ENCODE results near the gene TEAD4.

Gene TEAD4

DNA sequence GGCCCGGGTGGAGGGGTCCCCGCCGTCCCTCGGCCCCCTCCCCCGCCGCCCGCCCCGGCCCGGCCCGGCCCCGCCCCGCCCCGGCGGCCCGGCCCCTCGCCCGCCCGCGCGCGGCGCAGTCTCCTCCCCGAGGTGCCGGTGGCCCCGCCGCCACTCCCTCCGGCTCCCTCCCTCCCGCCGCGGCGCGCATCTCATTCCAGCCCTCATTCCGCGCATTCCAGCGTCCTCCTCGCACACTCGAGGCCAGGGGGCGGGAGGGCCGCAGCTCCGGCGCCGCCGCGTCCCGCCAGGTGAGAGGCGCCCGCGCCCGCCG is at the start of gene TEAD4:
TSS of gene TEAD4 (plus strand) at position 206 of the 313 bp plus-strand sequence.
- TF ChIP-seq, protein P1, sequence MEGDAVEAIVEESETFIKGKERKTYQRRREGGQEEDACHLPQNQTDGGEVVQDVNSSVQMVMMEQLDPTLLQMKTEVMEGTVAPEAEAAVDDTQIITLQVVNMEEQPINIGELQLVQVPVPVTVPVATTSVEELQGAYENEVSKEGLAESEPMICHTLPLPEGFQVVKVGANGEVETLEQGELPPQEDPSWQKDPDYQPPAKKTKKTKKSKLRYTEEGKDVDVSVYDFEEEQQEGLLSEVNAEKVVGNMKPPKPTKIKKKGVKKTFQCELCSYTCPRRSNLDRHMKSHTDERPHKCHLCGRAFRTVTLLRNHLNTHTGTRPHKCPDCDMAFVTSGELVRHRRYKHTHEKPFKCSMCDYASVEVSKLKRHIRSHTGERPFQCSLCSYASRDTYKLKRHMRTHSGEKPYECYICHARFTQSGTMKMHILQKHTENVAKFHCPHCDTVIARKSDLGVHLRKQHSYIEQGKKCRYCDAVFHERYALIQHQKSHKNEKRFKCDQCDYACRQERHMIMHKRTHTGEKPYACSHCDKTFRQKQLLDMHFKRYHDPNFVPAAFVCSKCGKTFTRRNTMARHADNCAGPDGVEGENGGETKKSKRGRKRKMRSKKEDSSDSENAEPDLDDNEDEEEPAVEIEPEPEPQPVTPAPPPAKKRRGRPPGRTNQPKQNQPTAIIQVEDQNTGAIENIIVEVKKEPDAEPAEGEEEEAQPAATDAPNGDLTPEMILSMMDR (conservative IDR thresholded peaks at IDR 0.05; ENCODE audit: low read depth, low read length), result no peak
- H3K4me3 ChIP-seq (ENCODE audit: low read depth, low read length), result peak within 1 kb of the TSS; percentile 68
- DNase-seq (ENCODE audit: low read depth), result peak; percentile 72

DNA sequence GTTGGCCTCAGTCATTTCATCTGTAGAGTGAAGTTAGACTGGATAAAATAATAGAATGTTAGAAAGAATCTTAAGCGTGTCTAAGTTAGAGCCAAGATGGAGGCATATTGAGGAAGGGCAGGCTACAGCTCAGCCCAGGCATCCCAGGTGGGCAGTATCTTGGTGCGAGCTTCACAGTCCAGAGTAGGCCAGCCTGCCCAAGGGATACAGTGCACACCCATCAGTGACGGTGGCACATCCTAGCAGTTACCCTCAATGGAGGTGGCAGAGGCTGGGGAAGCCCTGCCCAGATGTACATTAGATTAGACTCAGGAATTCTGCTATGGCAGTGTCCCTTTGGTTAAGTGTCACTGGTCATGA is 47.0 kb upstream of the TEAD4 start:
- no peak overlapping the region for H3K4me3 ChIP-seq (ENCODE audit: low read depth, low read length)
- DNase-seq (ENCODE audit: low read depth), result no peak
- TF ChIP-seq, protein P1 (conservative IDR thresholded peaks at IDR 0.05; ENCODE audit: low read depth, low read length), result no peak

DNA sequence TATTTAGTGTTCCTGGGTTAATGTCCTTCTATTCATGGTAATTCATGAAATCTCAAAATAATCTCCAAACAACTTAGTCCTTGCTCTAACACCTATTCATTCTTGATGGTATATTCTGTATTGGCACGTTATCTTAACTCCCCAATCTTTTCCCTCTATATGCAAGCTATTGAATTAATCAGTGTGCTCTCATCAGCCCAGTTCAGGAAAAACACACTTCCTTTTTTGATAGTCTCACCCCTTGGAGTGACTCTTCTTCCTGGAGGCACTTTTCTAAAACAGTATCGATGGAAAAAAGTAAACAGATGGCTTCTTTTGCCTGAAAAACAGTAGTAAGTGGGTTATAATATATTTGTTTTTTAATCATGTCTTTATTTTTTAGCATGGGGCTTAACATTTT is 39.9 kb upstream of the TEAD4 start:
- DNase-seq (ENCODE audit: low read depth), result no peak
- no peak overlapping the region for H3K4me3 ChIP-seq (ENCODE audit: low read depth, low read length)
- TF ChIP-seq, protein P1 (conservative IDR thresholded peaks at IDR 0.05; ENCODE audit: low read depth, low read length), result no peak

DNA sequence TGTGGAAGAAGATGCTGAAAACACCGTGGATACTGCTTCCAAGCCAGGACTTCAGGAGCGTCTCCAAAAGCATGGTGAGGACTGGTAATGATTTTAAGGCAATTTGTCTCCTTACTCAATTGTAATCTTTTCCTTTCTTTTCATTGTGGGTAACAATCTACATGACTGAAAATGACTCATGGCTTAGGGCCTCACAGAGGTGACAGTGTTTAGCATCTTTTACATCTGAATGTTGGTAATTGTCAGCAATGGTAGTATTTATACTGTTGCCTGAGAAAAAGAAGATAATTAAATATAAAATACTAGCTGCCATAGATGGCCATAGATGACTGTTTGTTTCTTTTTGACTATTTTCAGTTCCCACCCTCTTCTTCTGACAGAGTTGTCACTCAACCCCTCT is 36.9 kb upstream of the TEAD4 start:
- H3K4me3 ChIP-seq (ENCODE audit: low read depth, low read length), result no peak overlapping the region
- no peak for DNase-seq (ENCODE audit: low read depth)
- TF ChIP-seq, protein P1 (conservative IDR thresholded peaks at IDR 0.05; ENCODE audit: low read depth, low read length), result no peak

DNA sequence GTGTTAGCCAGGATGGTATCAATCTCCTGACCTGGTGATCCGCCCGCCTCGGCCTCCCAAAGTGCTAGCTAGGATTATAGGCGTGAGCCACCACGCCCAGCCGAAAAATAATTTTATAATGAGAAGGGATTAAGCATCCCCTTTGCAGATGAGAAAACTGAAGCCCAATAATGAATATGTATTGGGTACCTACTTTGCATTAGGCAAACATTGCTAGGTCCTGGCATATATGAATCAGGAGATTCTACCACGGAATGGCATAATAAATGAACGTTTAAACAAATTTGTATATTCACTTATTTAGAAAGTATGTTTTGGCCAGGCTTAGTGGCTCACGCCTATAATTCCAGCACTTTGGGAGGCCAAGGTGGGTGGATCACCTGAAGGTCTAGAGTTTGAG is 36.1 kb upstream of the TEAD4 start:
- H3K4me3 ChIP-seq (ENCODE audit: low read depth, low read length), result no peak overlapping the region
- TF ChIP-seq, protein P1 (conservative IDR thresholded peaks at IDR 0.05; ENCODE audit: low read depth, low read length), result no peak
- DNase-seq (ENCODE audit: low read depth), result no peak

DNA sequence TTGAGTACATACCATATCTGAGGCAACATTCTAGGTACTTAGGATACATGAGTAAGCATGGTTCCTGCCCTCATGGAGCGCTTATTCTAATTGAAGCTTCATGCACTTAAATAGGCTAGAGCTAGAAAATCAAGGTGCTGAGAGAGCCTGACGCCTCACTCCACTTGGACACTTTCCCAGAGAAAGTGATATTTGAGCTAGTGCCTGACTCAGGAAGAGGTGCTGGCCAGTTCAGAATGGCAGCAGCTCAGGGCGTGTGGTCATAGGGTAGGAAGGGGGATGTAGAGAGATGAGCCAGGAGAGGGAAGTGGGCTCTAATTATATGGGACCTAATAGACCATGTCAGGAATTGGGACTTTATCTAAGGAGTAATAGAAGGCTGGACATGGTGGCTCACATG is 35.2 kb upstream of the TEAD4 start:
- no peak overlapping the region for H3K4me3 ChIP-seq (ENCODE audit: low read depth, low read length)
- TF ChIP-seq, protein P1 (conservative IDR thresholded peaks at IDR 0.05; ENCODE audit: low read depth, low read length), result no peak
- peak; percentile 74 for DNase-seq (ENCODE audit: low read depth)

DNA sequence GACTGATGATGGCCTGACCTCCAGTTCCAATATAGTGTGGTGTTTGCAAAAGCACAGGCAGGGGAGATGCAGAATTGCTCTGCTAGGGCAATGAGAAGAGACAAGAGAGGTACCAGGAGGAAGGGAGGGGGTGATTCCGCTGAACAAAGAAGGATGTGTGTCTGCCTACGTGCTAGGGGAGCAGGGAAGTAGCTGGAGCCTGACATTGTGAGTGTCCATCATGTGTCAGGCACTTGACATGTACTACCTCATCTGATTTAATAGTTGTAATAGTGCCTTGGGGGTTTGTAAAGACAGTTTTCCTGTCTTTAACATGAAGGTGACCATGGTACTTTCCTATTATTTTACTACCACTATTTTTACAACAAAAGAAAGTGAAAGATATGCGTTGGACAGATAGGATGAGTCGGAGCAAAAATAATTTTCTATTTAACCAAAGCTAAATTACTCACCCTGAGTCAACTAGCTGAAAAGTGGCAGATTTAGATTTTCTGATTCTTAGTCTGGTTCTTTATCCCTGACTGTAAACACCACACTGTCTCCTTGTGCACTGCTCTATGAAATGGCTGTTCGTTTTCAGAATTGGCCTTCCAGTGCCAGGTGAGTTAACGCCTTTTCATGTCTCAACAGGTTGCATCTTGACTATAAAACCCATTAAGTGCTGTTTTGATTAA is 33.7 kb upstream of the TEAD4 start:
- TF ChIP-seq, protein P1 (conservative IDR thresholded peaks at IDR 0.05; ENCODE audit: low read depth, low read length), result no peak
- no peak for DNase-seq (ENCODE audit: low read depth)
- no peak overlapping the region for H3K4me3 ChIP-seq (ENCODE audit: low read depth, low read length)

All from choroid plexus epithelial cell (primary cell).